GM10266 (cell line): Measurements from ENCODE around the gene ZNF277.

ENCODE experiments used
- DNase-seq: peaks from one replicate; pipeline ENCODE4 v3.0.0; 2012; ENCODE audit errors: extremely low spot score
- TF ChIP-seq, protein P1 (sequence below): IDR thresholded peaks from 2 replicates; pipeline ENCODE4 v1.5.1; 2012; ENCODE audit warnings: mild to moderate bottlenecking, low read depth; ENCODE audit not compliant: control insufficient read depth, insufficient read depth; ENCODE audit errors: missing control alignments

Gene ZNF277

DNA sequence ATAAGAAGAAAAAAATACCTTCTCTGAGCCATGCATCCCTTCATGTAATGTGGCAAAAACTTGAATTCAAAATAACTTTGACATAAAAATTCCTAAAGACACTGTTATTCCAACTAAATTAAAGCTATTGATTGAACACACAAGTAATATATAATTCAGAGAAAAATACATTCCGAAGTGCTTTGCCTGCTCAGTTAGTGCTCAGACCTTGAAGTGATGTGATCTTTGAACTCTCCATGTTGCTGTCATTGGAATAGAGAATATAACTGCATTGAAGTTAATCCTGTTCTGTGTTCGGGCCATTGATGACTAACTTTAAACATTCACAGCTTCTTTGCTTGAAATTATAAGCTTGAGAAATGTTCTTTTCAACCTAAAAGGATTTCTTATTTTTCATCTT lies 129.8 kb downstream of the ZNF277 start:
- no peak for DNase-seq
- TF ChIP-seq, protein P1, sequence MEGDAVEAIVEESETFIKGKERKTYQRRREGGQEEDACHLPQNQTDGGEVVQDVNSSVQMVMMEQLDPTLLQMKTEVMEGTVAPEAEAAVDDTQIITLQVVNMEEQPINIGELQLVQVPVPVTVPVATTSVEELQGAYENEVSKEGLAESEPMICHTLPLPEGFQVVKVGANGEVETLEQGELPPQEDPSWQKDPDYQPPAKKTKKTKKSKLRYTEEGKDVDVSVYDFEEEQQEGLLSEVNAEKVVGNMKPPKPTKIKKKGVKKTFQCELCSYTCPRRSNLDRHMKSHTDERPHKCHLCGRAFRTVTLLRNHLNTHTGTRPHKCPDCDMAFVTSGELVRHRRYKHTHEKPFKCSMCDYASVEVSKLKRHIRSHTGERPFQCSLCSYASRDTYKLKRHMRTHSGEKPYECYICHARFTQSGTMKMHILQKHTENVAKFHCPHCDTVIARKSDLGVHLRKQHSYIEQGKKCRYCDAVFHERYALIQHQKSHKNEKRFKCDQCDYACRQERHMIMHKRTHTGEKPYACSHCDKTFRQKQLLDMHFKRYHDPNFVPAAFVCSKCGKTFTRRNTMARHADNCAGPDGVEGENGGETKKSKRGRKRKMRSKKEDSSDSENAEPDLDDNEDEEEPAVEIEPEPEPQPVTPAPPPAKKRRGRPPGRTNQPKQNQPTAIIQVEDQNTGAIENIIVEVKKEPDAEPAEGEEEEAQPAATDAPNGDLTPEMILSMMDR, result no peak

DNA sequence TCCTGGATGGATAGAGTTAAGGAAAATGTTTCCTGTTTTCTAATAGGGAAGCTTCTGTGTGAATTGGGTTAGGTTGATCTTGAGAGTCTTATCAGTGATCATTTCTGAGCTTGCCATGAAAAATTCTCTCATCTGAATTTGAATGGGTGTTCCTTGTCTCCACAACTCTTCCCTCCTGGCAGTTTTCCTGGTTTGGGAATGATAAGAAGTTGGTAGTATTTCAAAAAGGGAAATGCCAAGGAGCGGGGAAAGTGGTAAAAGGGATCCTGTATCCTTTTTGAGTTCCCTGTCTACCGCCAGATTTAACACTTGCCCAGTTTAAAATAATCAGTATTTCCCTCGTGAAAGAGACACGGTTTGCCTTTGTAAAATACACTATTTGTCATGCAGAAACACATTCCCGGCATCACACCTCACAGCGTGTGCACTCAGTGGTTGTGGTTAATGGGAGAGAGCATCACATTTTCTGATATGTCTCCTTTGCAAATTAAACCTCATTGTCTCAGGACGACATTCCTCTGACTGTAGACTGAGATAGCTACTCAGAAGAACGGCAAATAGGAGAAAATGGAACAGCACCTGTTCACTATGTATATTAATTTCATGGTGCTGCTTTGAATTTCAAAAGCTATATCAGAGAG lies 130.6 kb downstream of the ZNF277 start:
- DNase-seq, result no peak
- TF ChIP-seq, protein P1, result no peak

DNA sequence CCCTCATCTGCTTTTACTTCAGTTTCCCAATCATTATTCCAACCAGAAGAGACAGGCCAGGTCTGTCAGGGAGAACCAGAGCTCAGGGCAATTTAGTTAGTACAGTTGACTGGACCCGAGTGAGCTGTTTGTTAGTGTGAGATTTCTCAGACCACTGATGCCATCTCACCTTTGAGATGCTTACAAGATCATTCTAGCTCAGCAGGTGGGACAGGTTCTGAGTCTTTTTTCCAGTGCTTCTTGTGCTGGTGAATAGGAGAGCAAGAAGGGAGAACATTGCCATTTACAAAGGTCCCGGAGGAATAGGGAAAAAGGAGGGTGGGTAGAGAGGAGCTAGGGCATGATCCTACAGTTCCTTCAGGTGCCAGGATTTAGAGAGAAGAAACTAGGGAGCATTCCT lies 131.4 kb downstream of the ZNF277 start:
- TF ChIP-seq, protein P1, result no peak
- DNase-seq, result no peak

DNA sequence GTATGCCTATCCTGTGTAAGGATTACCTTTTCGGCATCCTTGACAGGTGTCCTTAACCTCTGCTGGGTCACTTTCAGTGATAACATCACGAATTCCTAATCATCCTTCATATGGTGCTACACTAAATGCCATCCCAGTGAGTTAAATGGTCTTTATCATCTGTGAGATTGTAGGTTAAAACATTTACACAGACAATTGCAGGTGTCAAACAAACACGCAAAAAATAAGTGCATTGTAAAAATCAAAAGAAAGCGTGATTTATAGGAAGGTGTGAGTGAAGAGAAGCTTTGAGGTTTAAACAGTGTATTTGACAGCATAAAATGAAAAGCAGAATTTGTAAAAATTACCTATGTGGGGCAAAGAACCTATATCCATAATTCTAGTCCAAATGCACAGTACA lies 132.3 kb downstream of the ZNF277 start:
- TF ChIP-seq, protein P1, result no peak
- no peak for DNase-seq

DNA sequence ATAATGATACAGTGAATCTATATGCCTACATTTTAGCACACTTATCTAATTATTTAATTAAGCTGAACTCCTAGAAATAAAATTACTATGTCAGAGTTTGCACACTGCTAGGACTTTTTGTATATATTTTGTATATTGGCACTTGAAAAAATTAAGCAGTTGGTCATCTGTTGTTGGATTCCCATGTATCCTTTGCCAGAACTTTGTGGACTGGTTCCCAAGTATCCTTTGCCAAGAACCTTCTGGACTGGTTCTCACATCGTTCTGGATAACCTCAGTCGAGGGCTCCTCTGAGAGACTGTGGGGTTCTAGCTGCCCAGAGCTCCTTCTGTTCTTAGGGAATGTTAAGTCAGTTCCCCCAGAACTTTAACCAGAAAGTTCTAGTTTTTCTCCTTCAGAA lies 135.0 kb downstream of the ZNF277 start:
- DNase-seq, result no peak
- TF ChIP-seq, protein P1, result no peak

DNA sequence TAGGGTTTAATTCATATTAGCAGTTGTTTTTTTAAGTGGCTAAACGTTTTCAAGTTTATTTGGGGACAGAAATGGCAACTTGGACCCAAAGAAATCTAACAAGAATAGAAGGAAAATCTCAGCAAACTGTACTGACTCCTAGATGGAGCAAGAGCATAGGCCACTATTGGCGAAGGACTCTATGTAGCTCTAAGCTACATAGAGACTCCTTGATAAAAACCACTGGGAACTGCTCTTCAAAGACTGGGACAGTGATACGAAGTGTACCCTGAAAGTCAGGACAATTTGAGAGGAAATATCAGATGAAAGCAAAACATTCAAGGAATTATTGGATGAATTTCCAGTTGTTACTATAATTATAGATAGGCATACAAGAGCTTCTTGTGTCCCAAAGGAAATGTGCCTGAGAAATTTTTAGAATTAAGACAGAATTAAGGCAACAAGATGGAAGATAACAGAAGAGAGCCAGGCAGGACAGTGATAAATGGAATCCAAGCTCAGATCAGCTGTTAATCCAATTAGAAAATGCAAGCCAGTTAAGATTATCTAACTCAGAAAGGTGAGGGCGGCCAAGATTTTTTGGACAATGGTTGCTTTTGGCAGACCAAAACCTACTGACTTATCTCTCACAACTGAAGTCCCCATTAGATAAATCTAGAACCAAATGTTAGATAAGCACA lies 140.0 kb downstream of the ZNF277 start:
- DNase-seq, result no peak
- TF ChIP-seq, protein P1, result no peak

DNA sequence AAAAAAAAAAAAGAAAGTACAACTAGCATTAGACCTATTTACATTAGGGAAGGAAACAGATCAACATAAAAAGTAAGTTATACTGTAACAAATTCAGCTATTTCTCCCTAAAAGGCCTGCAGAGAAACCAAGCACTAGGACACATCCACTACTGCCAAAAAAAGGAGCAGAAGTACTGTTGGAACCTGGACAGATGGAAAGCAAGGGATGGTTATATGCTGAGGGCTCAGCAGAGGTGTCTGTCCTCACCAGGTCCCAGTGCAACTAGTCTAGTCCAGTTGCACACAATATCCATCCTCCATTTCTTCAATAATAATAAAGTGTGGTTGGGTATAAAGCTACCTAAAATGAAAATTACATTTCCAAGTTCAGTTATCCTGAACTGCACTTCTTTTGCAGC lies 140.6 kb downstream of the ZNF277 start:
- no peak for DNase-seq
- TF ChIP-seq, protein P1, result no peak
